Hematopoietic multipotent progenitor cell (in vitro differentiated cells): ENCODE measurements around the gene PSMD2. TPM values are rescaled to one million over a fixed set of nuclear protein-coding genes. Genes with fewer than 3 reads are reported as not detected.
"Not testable (repeated sequence)": the region's sequence is repeated elsewhere in the genome, so short reads cannot be mapped to it uniquely, and the experiment has no call there.

ENCODE experiments used
- DNase-seq, 3 donors: peaks; one replicate each; pipeline ENCODE4 v3.0.0-alpha.2; 2011 to 2015; ENCODE audit warnings: low read depth in 2 of 3, low spot score in 2 of 3
- total RNA-seq: library from RNA; depleted of rRNA; stranded (reverse); fragments of >200 nt; gene quantifications from one replicate; pipeline ENCODE4 v1.2.3, GENCODE V29; 2012

Gene PSMD2
- 259 TPM for total RNA-seq

- DNase-seq = peak; percentile 86 to 98 (median 97)
Observed at GRCh38 chr3:184298759-184299487, at the start of gene PSMD2. PSMD2 (plus strand) TSS chr3:184299241; CDS start chr3:184299267, 26 bp downstream.

GRCh38 chr3:184249412-184250166 is 49.5 kb upstream of the PSMD2 start, which contains the start of gene EEF1AKMT4:
EEF1AKMT4 (plus strand) TSS chr3:184249672; CDS start chr3:184249695, 23 bp downstream.
- peak; percentile 83 to 98 (median 98) for DNase-seq

GRCh38 chr3:184250167-184250828 is 48.7 kb upstream of the PSMD2 start:
- peak; percentile 74 to 95 (median 89) for DNase-seq

GRCh38 chr3:184255291-184256039 is 43.6 kb upstream of the PSMD2 start:
- DNase-seq = no peak

GRCh38 chr3:184257083-184257915 is 41.7 kb upstream of the PSMD2 start:
- no peak for DNase-seq

- DNase-seq = no peak
Observed at GRCh38 chr3:184258926-184259325, 40.1 kb upstream of the PSMD2 start.

GRCh38 chr3:184259396-184259877 is 39.6 kb upstream of the PSMD2 start:
- DNase-seq = no peak

- DNase-seq = peak in 1 of 3 donors; percentile 43
Observed at GRCh38 chr3:184259878-184260723, 38.9 kb upstream of the PSMD2 start.

GRCh38 chr3:184260724-184261269 is 38.2 kb upstream of the PSMD2 start:
- DNase-seq = no peak

- no peak for DNase-seq
Observed at GRCh38 chr3:184261270-184261853, 37.7 kb upstream of the PSMD2 start, which contains the start of gene CAMK2N2. CAMK2N2 (minus strand) TSS chr3:184261553; CDS start chr3:184261285, 268 bp downstream.

GRCh38 chr3:184261854-184262763 is 36.9 kb upstream of the PSMD2 start:
- peak in 1 of 3 donors; percentile 35 for DNase-seq

- no peak for DNase-seq
Observed at GRCh38 chr3:184262764-184263179, 36.3 kb upstream of the PSMD2 start.

- not testable (repeated sequence) for DNase-seq
Observed at GRCh38 chr3:184267249-184267648, 31.8 kb upstream of the PSMD2 start.

- DNase-seq = no peak
Observed at GRCh38 chr3:184272269-184272668, 26.8 kb upstream of the PSMD2 start.

GRCh38 chr3:184275381-184275701 is 23.7 kb upstream of the PSMD2 start:
- DNase-seq = no peak

GRCh38 chr3:184275961-184276910 is 22.8 kb upstream of the PSMD2 start, which contains the start of gene ECE2:
ECE2 (plus strand) TSS chr3:184276022; CDS start chr3:184276154, 132 bp downstream.
- DNase-seq = no peak
